Spleen (tissue), 7 donors: ENCODE results near the gene PTK6.

Experiments used
- CTCF ChIP-seq, 11 experiments: fragments of 200-600 bp in 7 of 11; fragments of 450-650 bp in 4 of 11; sonication (generic) in 4 of 11; IDR thresholded peaks in 8 of 11; conservative IDR thresholded peaks in 3 of 11; 1 replicate in 7 of 11; 2 replicates in 4 of 11; pipeline versions ENCODE4 v1.4.0 to v1.8.0; 2016 to 2021; ENCODE audit warnings: antibody characterized with exemption in 11 of 11, inconsistent platforms in 4 of 11, mild to moderate bottlenecking in 1 of 11
- POLR2A ChIP-seq, 3 donors: fragments of 450-650 bp; IDR thresholded peaks; one replicate each; pipeline ENCODE4 v1.5.1; 2017; ENCODE audit warnings: antibody characterized with exemption in 3 of 3, mild to moderate bottlenecking in 1 of 3
- donor health status: DM: no; HTN: no; CAD: no; lungs with moderate emphysema.
- donor health status: DM: no; HTN: no; CAD: no.
- donor health status: DM: no; HTN: no; CAD: no.

DNA sequence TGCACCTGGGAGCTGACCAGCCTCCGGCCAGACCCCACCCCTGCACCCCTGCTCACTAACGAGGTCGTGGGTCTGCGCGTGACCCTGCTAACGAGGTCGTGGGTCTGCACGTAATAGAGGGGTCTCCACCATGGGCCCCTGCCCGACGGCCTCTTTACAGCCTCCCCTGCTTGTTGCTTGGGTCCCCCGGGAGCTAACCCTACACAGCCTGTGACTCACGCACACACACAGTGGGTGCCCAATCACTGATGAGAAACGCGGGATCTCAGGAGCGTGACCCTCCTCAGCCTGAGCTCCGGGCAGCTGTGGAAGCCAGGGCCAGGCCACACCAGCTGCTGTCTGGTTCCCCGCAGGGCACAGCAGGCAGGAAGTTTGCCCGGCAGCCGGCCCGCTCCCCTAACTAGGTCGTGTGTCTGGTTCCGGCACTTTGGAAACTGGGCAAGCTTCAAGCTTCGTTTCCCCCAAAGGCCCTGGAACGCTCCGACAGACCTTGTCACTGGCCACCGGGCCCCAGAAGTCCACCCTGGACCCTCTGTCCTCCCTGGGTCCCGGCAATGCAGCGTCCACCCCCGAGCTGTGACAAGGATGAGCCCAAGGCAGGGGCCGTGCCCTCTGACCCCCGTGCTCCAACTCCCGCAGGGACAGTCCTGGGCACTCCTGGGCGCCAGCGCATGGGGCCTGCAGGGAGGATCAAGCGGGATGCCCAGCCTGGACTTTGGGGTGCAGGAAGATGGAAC is 767 bp downstream of the PTK6 start:
- TF ChIP-seq POLR2A (IDR thresholded peaks at IDR 0.05), result no peak
- no peak for TF ChIP-seq CTCF (IDR thresholded peaks at IDR 0.05 in 8 of 11, conservative IDR thresholded peaks at IDR 0.05 in 3 of 11)
